Measurements from ENCODE around the gene OTOGL. TPM values are rescaled to one million over a fixed set of nuclear protein-coding genes. Genes with fewer than 3 reads are reported as not detected.
"Not testable (repeated sequence)": the region's sequence is repeated elsewhere in the genome, so short reads cannot be mapped to it uniquely, and the experiment has no call there.

Gene OTOGL
- total RNA-seq, 1 donor from 2014 or later, result not detected

GRCh38 chr12:80293759-80294158 is 194.4 kb downstream of the OTOGL start:
- Histone ChIP-seq H3K4me3 (no peak overlapping the region), H3K36me3 (no peaks in the 10 kb centered on the region), H3K27me3 (no peaks in the 10 kb centered on the region), H3K9me3 (no peaks in the 10 kb centered on the region), H3K27ac (no peak overlapping the region), H3K4me1 (no peaks in the 10 kb centered on the region)
- DNase-seq (ENCODE audit: low spot score in 2 of 2), result no peak
- intact Hi-C loops (cut with DNase I), result no loop called here
- no peak for TF ChIP-seq CTCF (IDR thresholded peaks at IDR 0.05)

GRCh38 chr12:80299219-80299618 is 199.9 kb downstream of the OTOGL start:
- Histone ChIP-seq H3K27me3 (no peaks in the 10 kb centered on the region), H3K27ac (no peak overlapping the region), H3K36me3 (no peaks in the 10 kb centered on the region), H3K9me3 (no peaks in the 10 kb centered on the region), H3K4me1 (no peaks in the 10 kb centered on the region), H3K4me3 (no peak overlapping the region)
- no peak for TF ChIP-seq CTCF (IDR thresholded peaks at IDR 0.05)
- intact Hi-C loops (cut with DNase I), result no loop called here
- DNase-seq (ENCODE audit: low spot score in 2 of 2), result no peak

- H3K9me3 ChIP-seq, result no peaks in the 10 kb centered on the region
- no peak overlapping the region for H3K27ac ChIP-seq
- intact Hi-C loops (cut with DNase I), result no loop called here
- H3K27me3 ChIP-seq, result no peaks in the 10 kb centered on the region
- no peak for TF ChIP-seq CTCF (IDR thresholded peaks at IDR 0.05)
- no peaks in the 10 kb centered on the region for H3K36me3 ChIP-seq
- H3K4me3 ChIP-seq, result no peak overlapping the region
- DNase-seq (ENCODE audit: low spot score in 2 of 2), result no peak
- no peaks in the 10 kb centered on the region for H3K4me1 ChIP-seq
Measured at GRCh38 chr12:80299976-80300375, 200.6 kb downstream of the OTOGL start.

- H3K27me3 ChIP-seq; H3K9me3 ChIP-seq; H3K4me1 ChIP-seq; H3K36me3 ChIP-seq; DNase-seq (ENCODE audit: low spot score in 2 of 2); intact Hi-C loops (cut with DNase I); H3K27ac ChIP-seq; H3K4me3 ChIP-seq: not testable (repeated sequence)
Measured at GRCh38 chr12:80307436-80307835, 208.1 kb downstream of the OTOGL start.

- Histone ChIP-seq H3K4me3 (no peak overlapping the region), H3K27me3 (no peaks in the 10 kb centered on the region), H3K36me3 (no peaks in the 10 kb centered on the region), H3K27ac (no peak overlapping the region), H3K9me3 (no peaks in the 10 kb centered on the region), H3K4me1 (no peaks in the 10 kb centered on the region)
- TF ChIP-seq CTCF (IDR thresholded peaks at IDR 0.05), result no peak
- no peak for DNase-seq (ENCODE audit: low spot score in 2 of 2)
- intact Hi-C loops (cut with DNase I), result no loop called here
Measured at GRCh38 chr12:80313209-80313608, 213.9 kb downstream of the OTOGL start.

GRCh38 chr12:80314741-80315140 is 215.4 kb downstream of the OTOGL start:
- no peaks in the 10 kb centered on the region for H3K36me3 ChIP-seq
- TF ChIP-seq CTCF (IDR thresholded peaks at IDR 0.05), result no peak
- no peaks in the 10 kb centered on the region for H3K4me1 ChIP-seq
- H3K9me3 ChIP-seq, result no peaks in the 10 kb centered on the region
- H3K27ac ChIP-seq, result no peak overlapping the region
- H3K4me3 ChIP-seq, result no peak overlapping the region
- intact Hi-C loops (cut with DNase I), result no loop called here
- H3K27me3 ChIP-seq, result no peaks in the 10 kb centered on the region
- DNase-seq (ENCODE audit: low spot score in 2 of 2), result no peak
